GM18502 (cell line): ENCODE data around the gene CTIF.
A peak's percentile ranks its signal among the peaks of the same experiment; 100 is the strongest.
"Not testable (repeated sequence)": the region's sequence is repeated elsewhere in the genome, so short reads cannot be mapped to it uniquely, and the experiment has no call there.

Experiments
- ATAC-seq: cut with Tn5 transposase; IDR thresholded peaks from one replicate; pipeline ENCODE4 v1.9.1; 2021; ENCODE audit warnings: mild to moderate bottlenecking; ENCODE audit not compliant: unreplicated experiment, poor library complexity

Gene CTIF

GRCh38 chr18:48695671-48696070, 156.8 kb downstream of the CTIF start:
- no peak for ATAC-seq

GRCh38 chr18:48696218-48696617, 157.4 kb downstream of the CTIF start:
- no peak for ATAC-seq

GRCh38 chr18:48697441-48697840, 158.6 kb downstream of the CTIF start:
- no peak for ATAC-seq

GRCh38 chr18:48698707-48699106, 159.9 kb downstream of the CTIF start:
- ATAC-seq, result peak; percentile 66

- ATAC-seq, result no peak
Measured at GRCh38 chr18:48699761-48700160, 160.9 kb downstream of the CTIF start.

GRCh38 chr18:48700446-48700845, 161.6 kb downstream of the CTIF start:
- no peak for ATAC-seq

- ATAC-seq, result no peak
Measured at GRCh38 chr18:48702346-48703027, 163.7 kb downstream of the CTIF start.

GRCh38 chr18:48703028-48703386, 164.2 kb downstream of the CTIF start:
- ATAC-seq, result no peak

- ATAC-seq, result no peak
Measured at GRCh38 chr18:48703418-48703817, 164.6 kb downstream of the CTIF start.

- no peak for ATAC-seq
Measured at GRCh38 chr18:48705043-48705442, 166.2 kb downstream of the CTIF start.

GRCh38 chr18:48705531-48705930, 166.7 kb downstream of the CTIF start:
- no peak for ATAC-seq

- no peak for ATAC-seq
Measured at GRCh38 chr18:48706731-48707130, 167.9 kb downstream of the CTIF start.

GRCh38 chr18:48707636-48708296, 168.9 kb downstream of the CTIF start:
- no peak for ATAC-seq

GRCh38 chr18:48708807-48709206, 170.0 kb downstream of the CTIF start:
- no peak for ATAC-seq

- ATAC-seq, result no peak
Measured at GRCh38 chr18:48709371-48710062, 170.7 kb downstream of the CTIF start.

GRCh38 chr18:48711651-48712486, 173.0 kb downstream of the CTIF start:
- ATAC-seq, result no peak

GRCh38 chr18:48713309-48713708, 174.5 kb downstream of the CTIF start:
- ATAC-seq, result no peak

GRCh38 chr18:48714873-48715272, 176.0 kb downstream of the CTIF start:
- no peak for ATAC-seq

GRCh38 chr18:48715711-48716361, 177.0 kb downstream of the CTIF start:
- peak; percentile 63 for ATAC-seq

- ATAC-seq, result not testable (repeated sequence)
Measured at GRCh38 chr18:48717227-48717626, 178.4 kb downstream of the CTIF start.
